ENCODE measurements around the gene MTHFR. TPM values are rescaled to one million over a fixed set of nuclear protein-coding genes. Genes with fewer than 3 reads are reported as not detected.

The MTHFR gene
- total and polyA plus RNA-seq, 2 of the 8 experiments (the other 6 are each of a cell fraction or from before 2014, with no cell fraction given), result 8.7 to 18.5 TPM

DNA sequence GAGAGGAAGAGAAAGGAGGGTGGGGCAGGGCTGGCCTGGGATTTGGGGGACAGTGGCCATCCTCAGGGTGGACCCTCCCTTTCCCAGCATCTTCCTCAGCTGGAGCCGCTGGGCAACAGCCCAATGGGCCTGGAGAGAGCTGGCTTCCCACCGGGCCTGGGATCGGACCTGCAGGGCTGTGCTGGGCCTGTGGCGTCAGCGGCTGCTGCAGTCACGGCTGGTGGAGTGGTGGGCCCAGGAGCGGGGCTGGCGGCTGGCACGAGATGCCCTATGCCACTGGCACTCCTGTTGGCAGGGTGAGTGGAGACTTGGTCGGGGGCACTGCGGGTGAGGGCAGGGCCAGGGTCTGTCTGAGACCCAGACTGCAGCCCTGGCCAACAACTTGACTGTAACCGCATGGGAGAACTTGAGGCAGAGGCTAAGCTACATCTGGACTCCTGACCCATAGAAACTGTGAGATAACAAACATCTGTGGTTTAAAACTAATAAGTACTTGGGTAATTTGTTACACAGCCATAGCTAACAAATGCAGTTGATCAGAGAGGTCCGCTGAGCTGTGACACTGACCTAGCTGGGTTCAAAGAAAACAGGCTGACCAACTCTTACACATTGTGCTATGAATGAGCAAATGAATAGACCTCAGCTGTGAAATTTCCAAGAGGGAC, 25.9 kb downstream of the MTHFR start:
- no peaks in the 10 kb centered on the region for H3K9me3 ChIP-seq (ENCODE audit: insufficient read depth in 2 of 2, low read depth in 1 of 2, low read length in 1 of 2)
- no peaks in the 10 kb centered on the region for H3K36me3 ChIP-seq (ENCODE audit: control insufficient read depth in 2 of 4, insufficient read depth in 4 of 4, low read length in 3 of 4)
- H2BK5ac ChIP-seq (ENCODE audit: low read depth, low read length), result no peak overlapping the region; the same call in 1 of the 2 replicates
- no peak overlapping the region for H3K27ac ChIP-seq (ENCODE audit: low read depth, low read length)
- H2AK5ac ChIP-seq (ENCODE audit: low read depth, low read length), result no peak overlapping the region
- no peak overlapping the region for H3K14ac ChIP-seq (ENCODE audit: insufficient read length)
- no peak overlapping the region for H2BK120ac ChIP-seq (replicated peaks; ENCODE audit: low read depth, low read length)
- no peak overlapping the region for H3K18ac ChIP-seq (ENCODE audit: extremely low read depth, low read length)
- H4K5ac ChIP-seq (ENCODE audit: insufficient read length, low read depth, low read length), result no peak overlapping the region
- H4K20me1 ChIP-seq (replicated peaks in 1 of 2; ENCODE audit: control insufficient read depth in 1 of 2, insufficient read depth in 2 of 2, low read length in 2 of 2), result no peaks in the 10 kb centered on the region
- H3K4me3 ChIP-seq (ENCODE audit: extremely low read depth in 1 of 4, insufficient read depth in 2 of 4, low read depth in 3 of 4, low read length in 4 of 4), result no peak overlapping the region
- no peak for DNase-seq (ENCODE audit: low read depth in 1 of 2, low spot score in 2 of 2)
- no peak overlapping the region for H2BK15ac ChIP-seq (ENCODE audit: low read length)
- peaks cover 0 to 8% (median 6%) of the 10 kb centered on the region in 4 experiments; a peak in 6 of 7 replicates for H3K4me1 ChIP-seq (replicated peaks in 1 of 4; ENCODE audit: control insufficient read depth in 3 of 4, insufficient read depth in 4 of 4, low read length in 3 of 4)
- 83% methylated on average over 13 of the region's 13 CpGs; no CpG with 5 or more reads in 1 of the 2 experiments for WGBS, 2 experiments (ENCODE audit: extremely low coverage in 1 of 2, insufficient coverage in 1 of 2, insufficient read length in 1 of 2, insufficient replicate concordance in 2 of 2, low coverage in 1 of 2, low lambda C conversion rate in 2 of 2, missing lambda C conversion rate in 1 of 2)
- H3K79me2 ChIP-seq (ENCODE audit: control insufficient read depth in 1 of 2, insufficient read depth in 2 of 2, low read length in 2 of 2), result no peaks in the 10 kb centered on the region
- H3K27me3 ChIP-seq (replicated peaks in 1 of 4; ENCODE audit: control insufficient read depth in 3 of 4, extremely low read depth in 1 of 4, insufficient read depth in 3 of 4, low read length in 3 of 4), result no peaks in the 10 kb centered on the region
- H2BK12ac ChIP-seq (ENCODE audit: low read depth, low read length), result no peak overlapping the region
- POLR2A ChIA-PET (ENCODE audit: partially characterized antibody), result interaction anchor here (1.0 to 1.2 kb wide), 2 partner anchors 9 to 18 kb away, joined by 3 read pairs; no protein-coding TSS in a partner anchor
- no peaks in the 10 kb centered on the region for H3K23me2 ChIP-seq (ENCODE audit: low read depth, low read length)
- H4K91ac ChIP-seq (replicated peaks; ENCODE audit: insufficient read length, low read length), result no peak overlapping the region
- H3K56ac ChIP-seq (replicated peaks; ENCODE audit: insufficient read length, low read depth, low read length), result no peak overlapping the region
- H4K8ac ChIP-seq (ENCODE audit: extremely low read depth, insufficient read depth, low read length), result no peak overlapping the region
- H3K4me2 ChIP-seq (ENCODE audit: insufficient read depth in 1 of 2, low read depth in 2 of 2, low read length in 2 of 2), result no peak overlapping the region
- no peaks in the 10 kb centered on the region for H3K79me1 ChIP-seq (ENCODE audit: low read depth, low read length)
- CTCF ChIA-PET (ENCODE audit: partially characterized antibody), result interaction anchor here (0.6 to 2.9 kb wide), 6 partner anchors 10 to 207 kb away, joined by 3 to 8 read pairs (median 3); partner anchors contain the start of gene AGTRAP
- TF ChIP-seq SRF (IDR thresholded peaks at IDR 0.05; ENCODE audit: low read depth, low read length), result no peak
- TF ChIP-seq RFX5 (IDR thresholded peaks at IDR 0.05; ENCODE audit: borderline replicate concordance, low read depth, low read length), result no peak
- TF ChIP-seq ASH2L (IDR thresholded peaks at IDR 0.05; ENCODE audit: low read length), result no peak
- no peak for TF ChIP-seq SP4 (IDR thresholded peaks at IDR 0.05; ENCODE audit: low read length)
- no peak for TF ChIP-seq SP2 (IDR thresholded peaks at IDR 0.05; ENCODE audit: low read length)
- TF ChIP-seq GTF2F1 (IDR thresholded peaks at IDR 0.05; ENCODE audit: borderline replicate concordance, low read depth, low read length), result no peak
- no peak for TF ChIP-seq CBX8 (IDR thresholded peaks at IDR 0.05; ENCODE audit: borderline replicate concordance, low read depth, low read length)
- no peak for TF ChIP-seq CREB1 (IDR thresholded peaks at IDR 0.05)
- TF ChIP-seq TAF7 (optimal IDR thresholded peaks at IDR 0.05; ENCODE audit: borderline replicate concordance, low read depth, low read length), result no peak
- H3K4ac ChIP-seq (replicated peaks; ENCODE audit: insufficient read length, low read depth, low read length), result no peak overlapping the region
- H2AFZ ChIP-seq (ENCODE audit: low read length), result no peak overlapping the region
- H3K23ac ChIP-seq (ENCODE audit: insufficient read length), result no peak overlapping the region
- no peak overlapping the region for H3K9ac ChIP-seq (replicated peaks in 1 of 4; ENCODE audit: extremely low read depth in 1 of 4, low read depth in 3 of 4, low read length in 3 of 4)
- FAIRE-seq, result no peak
- H2BK20ac ChIP-seq (ENCODE audit: low read length), result no peak overlapping the region

All from H1 (cell line).